ENCODE data around the gene RAB40B.

- TF ChIP-seq POLR2A (IDR thresholded peaks at IDR 0.05) (no peak), CTCF (IDR thresholded peaks at IDR 0.05 in 4 of 5, conservative IDR thresholded peaks at IDR 0.05 in 1 of 5) (no peak)
Measured at GRCh38 chr17:82644148-82644547, 54.4 kb downstream of the RAB40B start.

All from gastrocnemius medialis (tissue), 4 donors.